Endothelial cell (in vitro differentiated cells): ENCODE results near the gene VIT. TPM values are rescaled to one million over a fixed set of nuclear protein-coding genes. Genes with fewer than 3 reads are reported as not detected.
"Not testable (repeated sequence)": the region's sequence is repeated elsewhere in the genome, so short reads cannot be mapped to it uniquely, and the experiment has no call there.

ENCODE experiments used
- DNase-seq: peaks from one replicate; pipeline ENCODE4 v3.0.0; 2021; ENCODE audit warnings: low spot score
- H3K27ac Mint-ChIP-seq: one replicate; pipeline ENCODE4 v1.8.0; 2021; ENCODE audit warnings: mixed read lengths, inconsistent platforms; ENCODE audit not compliant: unreplicated experiment
- H3K27me3 Mint-ChIP-seq: one replicate; pipeline ENCODE4 v1.8.0; 2021; ENCODE audit warnings: mild to moderate bottlenecking, moderate library complexity, mixed read lengths, inconsistent platforms; ENCODE audit not compliant: unreplicated experiment
- H3K36me3 Mint-ChIP-seq: one replicate; pipeline ENCODE4 v1.8.0; 2021; ENCODE audit warnings: mild to moderate bottlenecking, low read depth, mixed read lengths, inconsistent platforms; ENCODE audit not compliant: unreplicated experiment
- H3K4me1 Mint-ChIP-seq: one replicate; pipeline ENCODE4 v1.8.0; 2021; ENCODE audit warnings: mild to moderate bottlenecking, mixed read lengths, inconsistent platforms; ENCODE audit not compliant: unreplicated experiment
- H3K4me3 Mint-ChIP-seq: one replicate; pipeline ENCODE4 v1.8.0; 2021; ENCODE audit warnings: mild to moderate bottlenecking, mixed read lengths, inconsistent platforms; ENCODE audit not compliant: unreplicated experiment
- H3K9me3 Mint-ChIP-seq: one replicate; pipeline ENCODE4 v1.8.0; 2021; ENCODE audit warnings: mixed read lengths, inconsistent platforms; ENCODE audit not compliant: unreplicated experiment
- total RNA-seq: library from RNA; stranded (reverse); fragmentation: NEBNext Ultra II Directional; extraction: Animal tissue kit (Norgen Biotek cat#: 25700); gene quantifications from one replicate; pipeline ENCODE4 v1.2.1, GENCODE V29; 2021; ENCODE audit not compliant: unreplicated experiment
- TF ChIP-seq, protein P1 (sequence below): fragments of 200-600 bp; sonication (generic); IDR thresholded peaks from one replicate; pipeline ENCODE4 v1.5.0; 2021; ENCODE audit warnings: antibody characterized with exemption; ENCODE audit not compliant: unreplicated experiment

VIT gene
- total RNA-seq, 1 donor from 2014 or later, result 3.6 TPM

DNA sequence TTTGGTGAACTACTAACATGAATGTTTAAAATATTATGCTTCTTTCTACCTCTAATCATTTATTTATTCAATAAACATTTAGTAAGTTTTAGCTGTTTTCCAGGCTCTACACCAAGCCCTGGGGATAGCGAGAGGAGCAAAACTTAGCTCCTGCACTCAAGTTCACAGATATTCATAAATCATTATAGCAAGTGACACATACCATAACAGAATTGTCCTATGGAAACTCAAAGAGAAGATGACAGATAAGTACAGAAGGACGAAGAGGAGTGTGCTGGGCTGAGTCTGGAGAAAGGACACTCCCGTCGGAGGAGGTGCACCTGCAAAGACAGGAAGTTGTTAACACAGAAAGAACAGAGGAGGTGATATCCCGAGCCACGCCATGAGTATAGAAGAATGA is 13.9 kb upstream of the VIT start:
- TF ChIP-seq, protein P1, sequence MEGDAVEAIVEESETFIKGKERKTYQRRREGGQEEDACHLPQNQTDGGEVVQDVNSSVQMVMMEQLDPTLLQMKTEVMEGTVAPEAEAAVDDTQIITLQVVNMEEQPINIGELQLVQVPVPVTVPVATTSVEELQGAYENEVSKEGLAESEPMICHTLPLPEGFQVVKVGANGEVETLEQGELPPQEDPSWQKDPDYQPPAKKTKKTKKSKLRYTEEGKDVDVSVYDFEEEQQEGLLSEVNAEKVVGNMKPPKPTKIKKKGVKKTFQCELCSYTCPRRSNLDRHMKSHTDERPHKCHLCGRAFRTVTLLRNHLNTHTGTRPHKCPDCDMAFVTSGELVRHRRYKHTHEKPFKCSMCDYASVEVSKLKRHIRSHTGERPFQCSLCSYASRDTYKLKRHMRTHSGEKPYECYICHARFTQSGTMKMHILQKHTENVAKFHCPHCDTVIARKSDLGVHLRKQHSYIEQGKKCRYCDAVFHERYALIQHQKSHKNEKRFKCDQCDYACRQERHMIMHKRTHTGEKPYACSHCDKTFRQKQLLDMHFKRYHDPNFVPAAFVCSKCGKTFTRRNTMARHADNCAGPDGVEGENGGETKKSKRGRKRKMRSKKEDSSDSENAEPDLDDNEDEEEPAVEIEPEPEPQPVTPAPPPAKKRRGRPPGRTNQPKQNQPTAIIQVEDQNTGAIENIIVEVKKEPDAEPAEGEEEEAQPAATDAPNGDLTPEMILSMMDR, result no peak
- Mint-ChIP-seq H3K27me3 (no peaks in the 10 kb centered on the region), H3K4me1 (peaks cover 4% of the 10 kb centered on the region), H3K4me3 (no peak overlapping the region), H3K9me3 (no peaks in the 10 kb centered on the region), H3K27ac (no peak overlapping the region), H3K36me3 (no peaks in the 10 kb centered on the region)
- no peak for DNase-seq

DNA sequence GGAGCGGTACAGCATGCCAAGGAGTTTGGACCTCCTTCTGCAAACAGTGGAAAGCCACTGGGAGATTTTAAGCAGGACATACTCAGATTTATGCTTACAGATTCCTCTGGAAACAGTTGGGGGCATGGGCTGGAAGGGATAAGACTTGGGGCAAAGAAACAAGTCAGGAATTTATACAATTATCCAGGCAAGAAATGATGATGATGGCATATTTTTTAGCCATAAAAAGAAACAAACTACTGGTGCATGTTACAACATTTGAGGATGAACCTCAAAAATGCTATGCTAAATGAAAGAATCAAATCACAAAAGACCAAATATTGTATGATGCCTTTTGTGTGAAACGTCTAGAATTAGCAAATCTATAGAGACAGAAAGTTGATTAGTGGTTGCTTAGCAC is 13.5 kb upstream of the VIT start:
- no peak overlapping the region for H3K27ac Mint-ChIP-seq
- H3K9me3 Mint-ChIP-seq, result no peaks in the 10 kb centered on the region
- peaks cover 2% of the 10 kb centered on the region for H3K27me3 Mint-ChIP-seq
- no peak overlapping the region for H3K4me3 Mint-ChIP-seq
- peaks cover under 1% of the 10 kb centered on the region for H3K4me1 Mint-ChIP-seq
- no peak for DNase-seq
- H3K36me3 Mint-ChIP-seq, result no peaks in the 10 kb centered on the region
- TF ChIP-seq, protein P1, result no peak

DNA sequence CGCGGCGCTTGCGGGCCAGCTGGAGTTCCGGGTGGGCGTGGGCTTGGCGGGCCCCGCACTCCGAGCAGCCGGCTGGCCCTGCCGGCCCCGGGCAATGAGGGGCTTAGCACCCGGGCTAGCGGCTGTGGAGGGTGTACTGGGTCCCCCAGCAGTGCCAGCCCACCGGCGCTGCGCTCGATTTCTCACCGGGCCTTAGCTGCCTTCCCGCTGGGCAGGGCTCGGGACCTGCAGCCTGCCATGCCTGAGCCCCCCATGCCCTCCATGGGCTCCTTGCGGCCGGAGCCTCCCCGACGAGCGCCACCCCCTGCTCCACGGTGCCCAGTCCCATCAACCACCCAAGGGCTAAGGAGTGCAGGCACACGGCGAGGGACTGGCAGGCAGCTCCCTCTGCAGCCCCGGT is 8.2 kb upstream of the VIT start:
- not testable (repeated sequence) for H3K27me3 Mint-ChIP-seq, DNase-seq, H3K27ac Mint-ChIP-seq, H3K4me3 Mint-ChIP-seq, H3K36me3 Mint-ChIP-seq, H3K4me1 Mint-ChIP-seq, H3K9me3 Mint-ChIP-seq

GRCh38 chr2:36689013-36689412 is 7.5 kb upstream of the VIT start:
- not testable (repeated sequence) for H3K9me3 Mint-ChIP-seq, H3K4me3 Mint-ChIP-seq, H3K36me3 Mint-ChIP-seq, H3K27me3 Mint-ChIP-seq, H3K27ac Mint-ChIP-seq, DNase-seq
- peaks cover 11% of the 10 kb centered on the region for H3K4me1 Mint-ChIP-seq

GRCh38 chr2:36692121-36692520 is 4.4 kb upstream of the VIT start:
- H3K4me1 Mint-ChIP-seq, result peaks cover 20% of the 10 kb centered on the region
- no peaks in the 10 kb centered on the region for H3K9me3 Mint-ChIP-seq
- TF ChIP-seq, protein P1, result no peak
- H3K4me3 Mint-ChIP-seq, result no peak overlapping the region
- H3K27ac Mint-ChIP-seq, result no peak overlapping the region
- no peak for DNase-seq
- H3K27me3 Mint-ChIP-seq, result peaks cover 3% of the 10 kb centered on the region
- H3K36me3 Mint-ChIP-seq, result peaks cover 4% of the 10 kb centered on the region

GRCh38 chr2:36693825-36694224 is 2.7 kb upstream of the VIT start:
- DNase-seq, result no peak
- peaks cover 1% of the 10 kb centered on the region for H3K27me3 Mint-ChIP-seq
- no peaks in the 10 kb centered on the region for H3K9me3 Mint-ChIP-seq
- no peak overlapping the region for H3K27ac Mint-ChIP-seq
- H3K36me3 Mint-ChIP-seq, result peaks cover 3% of the 10 kb centered on the region
- no peak overlapping the region for H3K4me3 Mint-ChIP-seq
- TF ChIP-seq, protein P1, result no peak
- H3K4me1 Mint-ChIP-seq, result peaks cover 33% of the 10 kb centered on the region
